Measurements from ENCODE around the gene BTNL3.

DNA sequence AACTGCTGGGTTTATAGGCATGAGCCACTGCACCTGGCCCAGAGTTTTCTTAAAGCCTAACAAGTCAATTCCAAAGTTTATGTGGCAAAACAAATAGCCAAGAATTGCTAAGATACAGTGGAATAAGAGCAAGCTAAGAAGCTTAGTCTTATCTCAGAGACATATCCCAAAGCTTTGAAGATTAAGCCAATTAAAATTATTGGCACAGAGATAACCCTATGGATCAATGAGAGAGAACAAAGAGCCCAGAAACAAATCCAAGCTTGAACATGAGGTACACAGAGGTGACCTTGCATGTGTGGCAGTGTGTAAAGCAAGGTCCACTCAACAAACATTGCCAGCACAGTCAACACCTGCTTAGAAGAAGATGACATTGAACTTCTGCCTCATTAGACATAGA lies 13.3 kb downstream of the BTNL3 start:
- TF ChIP-seq, protein P1, sequence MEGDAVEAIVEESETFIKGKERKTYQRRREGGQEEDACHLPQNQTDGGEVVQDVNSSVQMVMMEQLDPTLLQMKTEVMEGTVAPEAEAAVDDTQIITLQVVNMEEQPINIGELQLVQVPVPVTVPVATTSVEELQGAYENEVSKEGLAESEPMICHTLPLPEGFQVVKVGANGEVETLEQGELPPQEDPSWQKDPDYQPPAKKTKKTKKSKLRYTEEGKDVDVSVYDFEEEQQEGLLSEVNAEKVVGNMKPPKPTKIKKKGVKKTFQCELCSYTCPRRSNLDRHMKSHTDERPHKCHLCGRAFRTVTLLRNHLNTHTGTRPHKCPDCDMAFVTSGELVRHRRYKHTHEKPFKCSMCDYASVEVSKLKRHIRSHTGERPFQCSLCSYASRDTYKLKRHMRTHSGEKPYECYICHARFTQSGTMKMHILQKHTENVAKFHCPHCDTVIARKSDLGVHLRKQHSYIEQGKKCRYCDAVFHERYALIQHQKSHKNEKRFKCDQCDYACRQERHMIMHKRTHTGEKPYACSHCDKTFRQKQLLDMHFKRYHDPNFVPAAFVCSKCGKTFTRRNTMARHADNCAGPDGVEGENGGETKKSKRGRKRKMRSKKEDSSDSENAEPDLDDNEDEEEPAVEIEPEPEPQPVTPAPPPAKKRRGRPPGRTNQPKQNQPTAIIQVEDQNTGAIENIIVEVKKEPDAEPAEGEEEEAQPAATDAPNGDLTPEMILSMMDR (IDR thresholded peaks at IDR 0.05) = no peak
- TF ChIP-seq EP300 (IDR thresholded peaks at IDR 0.05) = no peak
